Glutamatergic neuron (in vitro differentiated cells): ENCODE results near the gene ZNF777. TPM values are rescaled to one million over a fixed set of nuclear protein-coding genes. Genes with fewer than 3 reads are reported as not detected.
A peak's percentile ranks its signal among the peaks of the same experiment; 100 is the strongest.

Source experiments
- DNase-seq: peaks from one replicate; pipeline ENCODE4 v3.0.0; 2022
- H3K27ac Mint-ChIP-seq: one replicate; pipeline ENCODE4 v1.8.0; 2020; ENCODE audit warnings: mild to moderate bottlenecking, mixed read lengths, inconsistent platforms; ENCODE audit not compliant: unreplicated experiment
- H3K27me3 Mint-ChIP-seq: one replicate; pipeline ENCODE4 v1.8.0; 2020; ENCODE audit warnings: mild to moderate bottlenecking, moderate library complexity, mixed read lengths, inconsistent platforms; ENCODE audit not compliant: unreplicated experiment
- H3K36me3 Mint-ChIP-seq: one replicate; pipeline ENCODE4 v1.8.0; 2020; ENCODE audit warnings: mild to moderate bottlenecking, mixed read lengths, inconsistent platforms; ENCODE audit not compliant: unreplicated experiment
- H3K4me1 Mint-ChIP-seq: one replicate; pipeline ENCODE4 v1.8.0; 2020; ENCODE audit warnings: mild to moderate bottlenecking, low read depth, mixed read lengths, inconsistent platforms; ENCODE audit not compliant: unreplicated experiment
- H3K4me3 Mint-ChIP-seq: one replicate; pipeline ENCODE4 v1.8.0; 2020; ENCODE audit warnings: mild to moderate bottlenecking, mixed read lengths, inconsistent platforms; ENCODE audit not compliant: unreplicated experiment
- H3K9me3 Mint-ChIP-seq: one replicate; pipeline ENCODE4 v1.8.0; 2020; ENCODE audit warnings: mild to moderate bottlenecking, moderate library complexity, mixed read lengths, inconsistent platforms; ENCODE audit not compliant: unreplicated experiment
- CTCF ChIP-seq: fragments of 200-600 bp; sonication (generic); IDR thresholded peaks from one replicate; pipeline ENCODE4 v1.5.0; 2021; ENCODE audit not compliant: partially characterized antibody, unreplicated experiment
- long read RNA-seq: library from polyadenylated mRNA; unstranded; transcript quantifications from one replicate; pipeline ENCODE4 v2.0.0, GENCODE V29; 2020; ENCODE audit not compliant: unreplicated experiment
- total RNA-seq: library from RNA; stranded (reverse); fragmentation: NEBNext Ultra II Directional; extraction: Animal tissue kit (Norgen Biotek cat#: 25700); gene quantifications from one replicate; pipeline ENCODE4 v1.2.1, GENCODE V29; 2021; ENCODE audit not compliant: unreplicated experiment

The ZNF777 gene
- 18.0 TPM for total RNA-seq
- long read RNA-seq, partial matches to known transcripts = 0 of 1 reads
- long read RNA-seq, other reads (novel, unspliced or antisense) = 1 of 1 reads

- Mint-ChIP-seq H3K27ac (peak within 1 kb of the TSS; percentile 87), H3K27me3 (peaks cover 19% of the 10 kb centered on the region)
These were observed at the start of gene ZNF777 for GRCh38 chr7:149460493-149461277. Gene ZNF777 (minus strand): TSS chr7:149461062. CDS start chr7:149456022, 5,040 bp downstream.

GRCh38 chr7:149510248-149510647, 49.4 kb upstream of the ZNF777 start:
- no peak for TF ChIP-seq CTCF
- Mint-ChIP-seq H3K4me3 (no peak overlapping the region), H3K9me3 (peaks cover 8% of the 10 kb centered on the region), H3K4me1 (no peaks in the 10 kb centered on the region), H3K27me3 (peaks cover 4% of the 10 kb centered on the region), H3K27ac (no peak overlapping the region), H3K36me3 (peaks cover 11% of the 10 kb centered on the region)
- DNase-seq = no peak

More at GRCh38 chr7:149460493-149461277, at the start of gene ZNF777:
- peak within 1 kb of the TSS; percentile 90 for H3K4me3 Mint-ChIP-seq
- peaks cover 12% of the 10 kb centered on the region for H3K9me3 Mint-ChIP-seq
- peaks cover 14% of the 10 kb centered on the region for H3K4me1 Mint-ChIP-seq
- TF ChIP-seq CTCF = peak; percentile 17
- peak; percentile 82 for DNase-seq
- peaks cover 5% of the 10 kb centered on the region for H3K36me3 Mint-ChIP-seq

DNA sequence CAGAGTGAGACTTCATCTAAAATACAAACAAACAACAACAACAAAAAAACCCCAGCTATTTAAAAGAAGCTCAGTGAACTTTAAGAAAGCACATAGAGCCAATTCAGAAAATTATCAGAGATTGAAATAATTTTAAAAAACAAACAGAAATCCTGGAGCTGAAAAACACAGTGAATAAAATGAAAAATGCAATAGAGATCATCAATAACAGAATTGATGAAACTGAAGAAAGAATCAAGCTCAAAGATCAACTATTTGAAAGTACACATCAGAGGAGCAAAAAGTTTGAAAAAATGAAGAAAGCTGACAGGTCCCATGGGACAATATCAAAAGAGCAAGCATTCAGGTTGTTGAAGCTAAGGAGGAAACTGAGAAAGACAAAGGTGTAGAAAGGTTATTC, 48.9 kb upstream of the ZNF777 start:
- Mint-ChIP-seq H3K4me1 (no peaks in the 10 kb centered on the region), H3K9me3 (peaks cover 11% of the 10 kb centered on the region), H3K36me3 (peaks cover 11% of the 10 kb centered on the region), H3K27me3 (peaks cover 4% of the 10 kb centered on the region), H3K27ac (no peak overlapping the region), H3K4me3 (no peak overlapping the region)
- no peak for DNase-seq
- TF ChIP-seq CTCF = no peak

DNA sequence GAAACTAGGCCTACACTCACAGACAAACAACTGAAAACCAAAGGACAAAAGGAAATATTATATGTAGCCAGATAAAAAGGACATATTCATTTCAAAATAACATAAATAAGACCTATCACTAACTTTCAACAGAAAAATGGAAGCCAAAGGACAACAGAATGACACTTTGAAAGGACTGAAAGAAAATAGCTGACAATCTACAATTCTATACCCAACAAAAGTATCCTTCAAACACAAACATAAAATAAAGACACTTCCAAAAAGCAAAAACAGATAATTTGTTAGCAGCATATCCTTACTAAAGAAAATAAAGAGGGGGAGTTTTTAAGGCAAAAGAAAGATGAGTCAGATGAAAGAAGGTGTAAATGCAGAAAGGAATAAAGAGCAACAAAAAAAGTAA, 44.7 kb upstream of the ZNF777 start:
- no peak for DNase-seq
- Mint-ChIP-seq H3K4me1 (no peaks in the 10 kb centered on the region), H3K36me3 (peaks cover 11% of the 10 kb centered on the region), H3K4me3 (no peak overlapping the region), H3K9me3 (peaks cover 11% of the 10 kb centered on the region), H3K27ac (no peak overlapping the region), H3K27me3 (peaks cover 3% of the 10 kb centered on the region)
- no peak for TF ChIP-seq CTCF

DNA sequence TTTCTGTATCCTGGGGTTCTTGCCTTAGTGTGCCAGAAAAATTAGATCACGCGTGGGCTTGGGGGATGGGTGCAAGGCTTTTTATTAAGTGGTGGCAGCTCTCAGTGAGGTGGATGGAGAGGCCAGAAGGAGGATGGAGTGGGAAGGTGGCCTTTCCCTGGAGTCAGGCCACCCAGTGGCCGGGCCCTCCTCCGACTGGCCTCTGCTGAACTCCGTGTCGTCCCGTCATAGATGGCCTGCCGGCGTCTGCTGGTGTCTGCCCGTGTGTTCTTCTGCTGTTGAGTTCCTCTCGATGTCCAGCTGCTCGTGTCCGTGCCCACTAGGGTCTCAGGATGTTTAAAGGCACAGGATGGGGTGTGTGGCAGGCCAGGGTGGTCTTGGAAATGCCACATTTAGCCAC, 40.8 kb upstream of the ZNF777 start:
- TF ChIP-seq CTCF = no peak
- no peak overlapping the region for H3K27ac Mint-ChIP-seq
- DNase-seq = no peak
- H3K9me3 Mint-ChIP-seq = peaks cover 9% of the 10 kb centered on the region
- peaks cover 8% of the 10 kb centered on the region for H3K27me3 Mint-ChIP-seq
- peaks cover 5% of the 10 kb centered on the region for H3K36me3 Mint-ChIP-seq
- no peaks in the 10 kb centered on the region for H3K4me1 Mint-ChIP-seq
- no peak overlapping the region for H3K4me3 Mint-ChIP-seq
